22Rv1 (cell line): ENCODE data around the gene CPT1A.
A peak's percentile ranks its signal among the peaks of the same experiment; 100 is the strongest.

ENCODE experiments used
- H3K27ac ChIP-seq: fragments of 450-650 bp; 2 replicates; pipeline ENCODE4 v1.5.1; 2017
- ZFX ChIP-seq: fragments of 450-650 bp; IDR thresholded peaks from 2 replicates; pipeline ENCODE4 v1.6.1; 2017; ENCODE audit warnings: antibody characterized with exemption, borderline replicate concordance
- TF ChIP-seq, protein P1 (sequence below): fragments of 450-650 bp; IDR thresholded peaks from 2 replicates; pipeline ENCODE4 v1.5.1; 2017; ENCODE audit warnings: mild to moderate bottlenecking

The CPT1A gene

DNA sequence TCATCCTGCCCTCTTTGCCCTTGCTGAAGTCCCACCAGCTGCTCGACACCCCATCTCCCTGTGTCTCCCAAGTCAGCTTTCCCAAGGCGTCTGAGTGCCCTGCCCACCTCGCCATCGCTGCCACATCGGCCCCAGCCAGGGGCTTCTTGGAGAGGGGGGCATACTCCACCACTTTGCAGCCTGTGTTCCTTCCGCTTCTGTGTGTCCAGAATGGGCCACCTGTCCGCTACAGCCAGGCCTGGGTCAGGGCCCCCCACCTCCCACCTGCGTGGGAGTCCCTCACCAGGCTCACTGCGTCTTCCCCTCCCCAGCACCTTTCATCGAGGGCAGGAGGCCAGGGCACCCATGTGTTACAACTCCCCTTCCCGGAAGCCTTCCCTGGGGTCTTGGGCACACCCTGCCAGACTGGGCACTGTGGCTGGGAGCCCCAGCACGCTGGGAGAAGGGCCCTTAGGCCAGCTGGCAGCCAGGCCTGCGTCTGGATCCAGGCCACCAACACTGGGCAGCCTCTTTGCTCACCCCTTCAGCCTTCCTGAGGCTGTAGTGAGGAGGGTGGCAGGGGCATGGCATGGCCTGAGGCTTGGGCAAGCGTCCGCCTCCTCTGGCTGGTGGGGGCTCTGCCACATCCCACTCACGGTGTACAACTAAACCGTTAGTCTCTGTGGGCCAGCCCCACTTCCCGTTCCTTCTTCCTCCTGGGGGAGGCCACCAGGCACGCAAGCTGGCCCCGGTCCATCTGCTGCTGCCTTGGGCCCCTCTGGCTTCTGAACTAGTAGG, 13.4 kb downstream of the CPT1A start:
- H3K27ac ChIP-seq: no peak overlapping the region
- no peak for TF ChIP-seq ZFX
- TF ChIP-seq, protein P1, sequence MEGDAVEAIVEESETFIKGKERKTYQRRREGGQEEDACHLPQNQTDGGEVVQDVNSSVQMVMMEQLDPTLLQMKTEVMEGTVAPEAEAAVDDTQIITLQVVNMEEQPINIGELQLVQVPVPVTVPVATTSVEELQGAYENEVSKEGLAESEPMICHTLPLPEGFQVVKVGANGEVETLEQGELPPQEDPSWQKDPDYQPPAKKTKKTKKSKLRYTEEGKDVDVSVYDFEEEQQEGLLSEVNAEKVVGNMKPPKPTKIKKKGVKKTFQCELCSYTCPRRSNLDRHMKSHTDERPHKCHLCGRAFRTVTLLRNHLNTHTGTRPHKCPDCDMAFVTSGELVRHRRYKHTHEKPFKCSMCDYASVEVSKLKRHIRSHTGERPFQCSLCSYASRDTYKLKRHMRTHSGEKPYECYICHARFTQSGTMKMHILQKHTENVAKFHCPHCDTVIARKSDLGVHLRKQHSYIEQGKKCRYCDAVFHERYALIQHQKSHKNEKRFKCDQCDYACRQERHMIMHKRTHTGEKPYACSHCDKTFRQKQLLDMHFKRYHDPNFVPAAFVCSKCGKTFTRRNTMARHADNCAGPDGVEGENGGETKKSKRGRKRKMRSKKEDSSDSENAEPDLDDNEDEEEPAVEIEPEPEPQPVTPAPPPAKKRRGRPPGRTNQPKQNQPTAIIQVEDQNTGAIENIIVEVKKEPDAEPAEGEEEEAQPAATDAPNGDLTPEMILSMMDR: no peak

DNA sequence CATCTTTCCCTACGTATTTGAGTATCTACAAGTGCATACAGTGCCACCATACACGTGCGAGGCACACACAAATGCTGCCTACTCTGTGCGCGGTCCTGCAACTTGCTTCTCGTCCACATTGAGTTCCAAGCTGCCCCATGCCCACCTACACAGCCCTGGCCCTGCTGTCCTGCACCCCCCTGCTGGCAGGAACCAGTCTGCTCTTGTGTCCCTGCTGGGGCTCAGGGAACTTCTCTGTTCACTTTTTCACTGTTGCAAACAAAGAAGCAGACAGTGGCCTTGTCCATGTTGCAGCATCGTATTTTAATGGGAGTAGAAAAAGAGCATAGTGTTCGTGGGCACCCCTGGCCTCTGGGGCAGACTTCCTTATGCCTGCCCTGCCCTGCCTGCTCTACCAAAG, 14.0 kb downstream of the CPT1A start:
- TF ChIP-seq, protein P1: no peak
- TF ChIP-seq ZFX: no peak
- no peak overlapping the region for H3K27ac ChIP-seq

DNA sequence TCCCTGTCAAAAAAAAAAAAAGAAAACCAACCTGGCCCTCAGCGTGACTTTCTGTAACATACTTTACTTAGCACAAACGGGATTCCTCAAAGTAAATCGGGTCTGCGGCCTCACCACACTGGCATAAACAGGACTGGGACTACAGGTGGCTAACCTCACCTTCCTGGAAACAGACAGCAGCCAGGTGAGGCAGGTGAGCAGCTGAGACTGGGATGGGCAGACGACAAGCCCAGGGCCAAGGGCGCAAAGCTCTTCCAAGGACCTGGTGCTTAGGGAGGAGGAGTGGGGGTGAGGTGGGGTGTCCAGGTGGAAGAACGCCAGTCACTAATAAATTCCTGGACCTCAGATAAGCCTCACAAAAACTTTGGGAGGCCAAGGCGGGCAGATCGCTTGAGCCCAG, 15.0 kb downstream of the CPT1A start:
- no peak overlapping the region for H3K27ac ChIP-seq
- TF ChIP-seq, protein P1: no peak
- no peak for TF ChIP-seq ZFX

DNA sequence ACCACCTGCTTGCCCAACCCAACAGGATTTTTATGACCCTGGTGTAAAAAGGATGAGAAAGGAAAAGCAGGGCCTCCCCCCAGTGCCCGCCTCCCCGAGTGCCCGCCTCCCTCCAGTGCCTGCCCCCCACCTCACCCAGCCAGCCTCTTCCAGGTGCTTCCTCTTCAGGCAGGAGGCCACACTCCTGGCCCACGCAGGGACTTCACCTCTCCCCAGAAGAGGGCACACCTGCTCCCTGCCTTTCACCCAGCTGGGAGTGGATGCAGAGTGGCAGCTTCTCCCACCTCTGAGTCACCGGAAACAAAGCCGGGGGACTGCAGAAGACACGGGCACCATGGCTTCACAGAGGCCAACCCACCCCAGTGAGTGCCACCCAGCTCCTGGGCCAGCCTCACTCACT, 16.1 kb downstream of the CPT1A start:
- no peak overlapping the region for H3K27ac ChIP-seq
- TF ChIP-seq, protein P1: peak; percentile 18; the same call in 1 of the 2 replicates
- TF ChIP-seq ZFX: no peak

DNA sequence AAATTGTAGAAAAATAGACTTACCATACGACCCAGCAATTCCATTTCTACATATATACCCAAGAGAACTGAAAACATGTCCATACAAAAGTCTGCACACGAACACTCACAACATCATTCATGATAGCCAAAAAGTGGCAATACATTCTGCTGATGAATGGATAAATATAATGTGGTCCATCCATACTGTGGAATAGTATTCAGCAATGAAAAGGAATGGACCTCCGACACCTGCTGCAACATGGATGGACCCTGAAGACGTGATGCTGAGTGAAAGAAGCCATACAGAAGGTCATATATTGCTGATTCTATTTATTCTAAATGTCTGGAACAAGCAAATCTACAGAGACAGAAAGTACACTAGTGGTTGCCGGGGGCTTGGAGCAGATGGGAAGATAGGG, 19.2 kb downstream of the CPT1A start:
- H3K27ac ChIP-seq: no peak overlapping the region
- TF ChIP-seq, protein P1: no peak
- no peak for TF ChIP-seq ZFX

DNA sequence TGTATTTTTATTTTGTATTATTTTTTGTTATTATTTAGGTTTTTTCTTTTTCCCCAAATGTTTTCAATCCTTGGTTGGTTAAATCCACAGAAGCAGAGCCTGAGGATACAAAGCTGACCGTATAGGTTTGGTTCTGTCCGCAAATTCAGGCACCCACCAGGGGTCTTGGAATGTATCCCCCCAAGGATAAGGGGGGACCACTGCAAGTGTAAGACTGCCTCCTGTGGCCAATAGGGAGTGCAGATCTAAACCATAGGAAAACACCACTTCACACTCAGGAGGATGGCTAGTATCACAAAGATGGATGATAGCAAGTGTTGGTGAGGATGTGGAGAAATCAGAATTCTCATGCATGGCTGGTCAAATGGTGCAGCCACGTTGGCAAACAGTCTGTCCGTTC, 20.0 kb downstream of the CPT1A start:
- H3K27ac ChIP-seq: no peak overlapping the region
- no peak for TF ChIP-seq ZFX
- TF ChIP-seq, protein P1: 0 out of 2 replicates have a peak, but pooled peaks have one; percentile 4

DNA sequence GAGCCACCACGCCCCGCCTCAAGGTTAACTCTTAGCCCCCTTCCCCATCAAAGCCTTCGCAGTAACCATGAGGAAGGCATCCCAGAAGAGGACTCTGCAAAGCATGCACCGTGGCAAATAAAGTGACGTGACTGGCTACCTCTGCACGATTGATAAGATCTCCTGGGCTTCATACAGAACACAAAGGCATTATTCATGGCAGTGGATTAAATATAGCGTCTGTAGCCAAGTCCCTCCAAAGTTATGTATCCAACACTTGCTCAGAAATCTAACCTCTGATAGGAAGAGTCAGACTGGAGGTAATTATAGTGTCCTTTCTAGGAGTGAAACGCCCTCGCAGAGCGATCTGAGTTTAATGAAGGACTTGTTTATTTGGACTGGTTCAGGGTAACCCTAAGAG, 22.4 kb downstream of the CPT1A start:
- H3K27ac ChIP-seq: peak overlapping the region; percentile 55
- no peak for TF ChIP-seq ZFX
- TF ChIP-seq, protein P1: no peak
